WI38 (cell line): ENCODE measurements around the gene BCKDHA.

Experiments
- H3K4me3 ChIP-seq: 2 replicates; pipeline ENCODE4 v1.5.1; 2011; ENCODE audit warnings: low read depth, mild to moderate bottlenecking, control low read depth, low read length
- CTCF ChIP-seq: IDR thresholded peaks from 2 replicates; pipeline ENCODE4 v1.5.1; 2012; ENCODE audit warnings: low read depth, mild to moderate bottlenecking, control low read depth, low read length

BCKDHA gene

GRCh38 chr19:41442473-41443355 is 45.1 kb downstream of the BCKDHA start, which contains the start of gene ERICH4:
Gene ERICH4, plus strand, starts transcription at chr19:41443156. Its CDS starts 14 bp downstream, at chr19:41443170.
- no peak for TF ChIP-seq CTCF
- H3K4me3 ChIP-seq, result no peak within 1 kb of the TSS

GRCh38 chr19:41443813-41444455 is 46.3 kb downstream of the BCKDHA start:
- TF ChIP-seq CTCF, result no peak

GRCh38 chr19:41445575-41445974 is 48.0 kb downstream of the BCKDHA start:
- no peak for TF ChIP-seq CTCF
- H3K4me3 ChIP-seq, result no peak overlapping the region

More at GRCh38 chr19:41443813-41444455, 46.3 kb downstream of the BCKDHA start:
- H3K4me3 ChIP-seq, result no peak overlapping the region

- no peak overlapping the region for H3K4me3 ChIP-seq
- TF ChIP-seq CTCF, result no peak
Observed at GRCh38 chr19:41447732-41448332, 50.2 kb downstream of the BCKDHA start.

- peak overlapping the region; percentile 23; the same call in 1 of the 2 replicates for H3K4me3 ChIP-seq
- TF ChIP-seq CTCF, result peak; percentile 98
Observed at GRCh38 chr19:41449079-41449864, 51.7 kb downstream of the BCKDHA start.

GRCh38 chr19:41449865-41450178 is 52.2 kb downstream of the BCKDHA start:
- TF ChIP-seq CTCF, result no peak
- no peak overlapping the region for H3K4me3 ChIP-seq
